GM23338 (cell line): ENCODE results near the gene SIRPB2.

Source experiments
- EZH2 ChIP-seq: fragments of 200-600 bp; sonication (generic); IDR thresholded peaks from one replicate; pipeline ENCODE4 v1.8.0; 2017; ENCODE audit warnings: antibody characterized with exemption, mild to moderate bottlenecking, low read depth; ENCODE audit not compliant: unreplicated experiment
- EZH2phosphoT487 ChIP-seq: fragments of 200-600 bp; sonication (generic); IDR thresholded peaks from one replicate; pipeline ENCODE4 v1.8.1; 2018; ENCODE audit warnings: antibody characterized with exemption; ENCODE audit not compliant: unreplicated experiment
- JUNB ChIP-seq: IDR thresholded peaks from one replicate; pipeline ENCODE4 v1.6.1; 2016; ENCODE audit warnings: antibody characterized with exemption; ENCODE audit not compliant: unreplicated experiment
- POLR2AphosphoS5 ChIP-seq: IDR thresholded peaks from 2 replicates; pipeline ENCODE4 v1.6.1; 2016; ENCODE audit warnings: antibody characterized with exemption, low read depth
- STAT1 ChIP-seq: IDR thresholded peaks from one replicate; pipeline ENCODE4 v1.6.1; 2016; ENCODE audit warnings: antibody characterized with exemption; ENCODE audit not compliant: unreplicated experiment
- ZNF331 ChIP-seq: fragments of 250-450 bp; sonication (Bioruptor Pico); IDR thresholded peaks from 2 replicates; pipeline ENCODE4 v1.5.0; 2020; ENCODE audit warnings: low read depth, mild to moderate bottlenecking, moderate library complexity
- TF ChIP-seq, protein P1 (sequence below): IDR thresholded peaks from one replicate; pipeline ENCODE4 v1.6.1; 2018; ENCODE audit warnings: antibody characterized with exemption; ENCODE audit not compliant: unreplicated experiment
- TF ChIP-seq, protein P2 (sequence below), 2 experiments: fragments of 200-600 bp in 1 of 2; sonication (generic) in 1 of 2; conservative IDR thresholded peaks; 2 replicates each; pipeline versions ENCODE4 v1.5.1 to v1.6.1; 2016 to 2017; ENCODE audit warnings: antibody characterized with exemption in 2 of 2, low read depth in 2 of 2, mild to moderate bottlenecking in 2 of 2, moderate library complexity in 1 of 2

DNA sequence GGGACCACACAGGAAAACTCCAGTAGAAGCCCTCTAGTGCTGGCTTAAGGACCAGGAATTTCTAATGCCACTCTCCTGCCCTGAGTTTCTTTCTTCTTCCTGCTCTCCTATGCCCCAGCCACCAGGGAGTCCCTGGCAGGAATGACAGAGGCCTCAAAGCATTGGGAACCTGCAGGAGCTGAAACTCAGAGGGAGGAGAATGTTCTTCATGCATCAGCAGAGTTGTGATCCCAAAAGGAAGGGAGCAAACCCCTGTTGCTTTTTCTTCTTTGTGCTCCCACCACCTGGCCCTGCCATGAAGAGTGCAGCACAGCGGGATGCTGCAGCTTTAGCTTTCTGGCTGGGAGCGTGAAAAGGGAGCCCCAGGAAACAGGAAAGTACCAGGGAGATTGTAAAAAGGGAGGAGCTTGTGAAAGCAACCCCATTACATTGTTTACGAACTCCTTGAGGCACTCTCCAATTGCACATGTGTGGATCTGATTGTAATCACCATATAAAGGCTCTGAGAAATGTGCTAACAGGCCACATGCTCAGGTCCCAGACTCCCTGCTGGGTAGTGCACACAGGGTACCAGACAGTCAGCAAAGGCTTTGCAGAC lies 63.7 kb downstream of the SIRPB2 start:
- TF ChIP-seq, protein P1, sequence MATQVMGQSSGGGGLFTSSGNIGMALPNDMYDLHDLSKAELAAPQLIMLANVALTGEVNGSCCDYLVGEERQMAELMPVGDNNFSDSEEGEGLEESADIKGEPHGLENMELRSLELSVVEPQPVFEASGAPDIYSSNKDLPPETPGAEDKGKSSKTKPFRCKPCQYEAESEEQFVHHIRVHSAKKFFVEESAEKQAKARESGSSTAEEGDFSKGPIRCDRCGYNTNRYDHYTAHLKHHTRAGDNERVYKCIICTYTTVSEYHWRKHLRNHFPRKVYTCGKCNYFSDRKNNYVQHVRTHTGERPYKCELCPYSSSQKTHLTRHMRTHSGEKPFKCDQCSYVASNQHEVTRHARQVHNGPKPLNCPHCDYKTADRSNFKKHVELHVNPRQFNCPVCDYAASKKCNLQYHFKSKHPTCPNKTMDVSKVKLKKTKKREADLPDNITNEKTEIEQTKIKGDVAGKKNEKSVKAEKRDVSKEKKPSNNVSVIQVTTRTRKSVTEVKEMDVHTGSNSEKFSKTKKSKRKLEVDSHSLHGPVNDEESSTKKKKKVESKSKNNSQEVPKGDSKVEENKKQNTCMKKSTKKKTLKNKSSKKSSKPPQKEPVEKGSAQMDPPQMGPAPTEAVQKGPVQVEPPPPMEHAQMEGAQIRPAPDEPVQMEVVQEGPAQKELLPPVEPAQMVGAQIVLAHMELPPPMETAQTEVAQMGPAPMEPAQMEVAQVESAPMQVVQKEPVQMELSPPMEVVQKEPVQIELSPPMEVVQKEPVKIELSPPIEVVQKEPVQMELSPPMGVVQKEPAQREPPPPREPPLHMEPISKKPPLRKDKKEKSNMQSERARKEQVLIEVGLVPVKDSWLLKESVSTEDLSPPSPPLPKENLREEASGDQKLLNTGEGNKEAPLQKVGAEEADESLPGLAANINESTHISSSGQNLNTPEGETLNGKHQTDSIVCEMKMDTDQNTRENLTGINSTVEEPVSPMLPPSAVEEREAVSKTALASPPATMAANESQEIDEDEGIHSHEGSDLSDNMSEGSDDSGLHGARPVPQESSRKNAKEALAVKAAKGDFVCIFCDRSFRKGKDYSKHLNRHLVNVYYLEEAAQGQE = no peak
- TF ChIP-seq, protein P2, sequence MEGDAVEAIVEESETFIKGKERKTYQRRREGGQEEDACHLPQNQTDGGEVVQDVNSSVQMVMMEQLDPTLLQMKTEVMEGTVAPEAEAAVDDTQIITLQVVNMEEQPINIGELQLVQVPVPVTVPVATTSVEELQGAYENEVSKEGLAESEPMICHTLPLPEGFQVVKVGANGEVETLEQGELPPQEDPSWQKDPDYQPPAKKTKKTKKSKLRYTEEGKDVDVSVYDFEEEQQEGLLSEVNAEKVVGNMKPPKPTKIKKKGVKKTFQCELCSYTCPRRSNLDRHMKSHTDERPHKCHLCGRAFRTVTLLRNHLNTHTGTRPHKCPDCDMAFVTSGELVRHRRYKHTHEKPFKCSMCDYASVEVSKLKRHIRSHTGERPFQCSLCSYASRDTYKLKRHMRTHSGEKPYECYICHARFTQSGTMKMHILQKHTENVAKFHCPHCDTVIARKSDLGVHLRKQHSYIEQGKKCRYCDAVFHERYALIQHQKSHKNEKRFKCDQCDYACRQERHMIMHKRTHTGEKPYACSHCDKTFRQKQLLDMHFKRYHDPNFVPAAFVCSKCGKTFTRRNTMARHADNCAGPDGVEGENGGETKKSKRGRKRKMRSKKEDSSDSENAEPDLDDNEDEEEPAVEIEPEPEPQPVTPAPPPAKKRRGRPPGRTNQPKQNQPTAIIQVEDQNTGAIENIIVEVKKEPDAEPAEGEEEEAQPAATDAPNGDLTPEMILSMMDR (conservative IDR thresholded peaks at IDR 0.05; ENCODE audit: low read depth in 2 of 2) = no peak
- TF ChIP-seq EZH2phosphoT487 (no peak), EZH2 (no peak), JUNB (no peak), POLR2AphosphoS5 (no peak), STAT1 (no peak), ZNF331 (CRISPR knock-in tag) (no peak)
